SH-SY5Y (cell line): ENCODE data around the gene SF3A2.

Source experiments
- GATA2 ChIP-seq: IDR thresholded peaks from 2 replicates; pipeline ENCODE4 v1.6.1; 2011; ENCODE audit warnings: mild to moderate bottlenecking, low read depth, low read length
- GATA3 ChIP-seq: IDR thresholded peaks from 2 replicates; pipeline ENCODE4 v1.6.1; 2011; ENCODE audit warnings: low read depth, mild to moderate bottlenecking, low read length, moderate library complexity

Gene SF3A2

GRCh38 chr19:2199861-2200623 lies 36.6 kb upstream of the SF3A2 start:
- TF ChIP-seq GATA3 (no peak), GATA2 (no peak)

DNA sequence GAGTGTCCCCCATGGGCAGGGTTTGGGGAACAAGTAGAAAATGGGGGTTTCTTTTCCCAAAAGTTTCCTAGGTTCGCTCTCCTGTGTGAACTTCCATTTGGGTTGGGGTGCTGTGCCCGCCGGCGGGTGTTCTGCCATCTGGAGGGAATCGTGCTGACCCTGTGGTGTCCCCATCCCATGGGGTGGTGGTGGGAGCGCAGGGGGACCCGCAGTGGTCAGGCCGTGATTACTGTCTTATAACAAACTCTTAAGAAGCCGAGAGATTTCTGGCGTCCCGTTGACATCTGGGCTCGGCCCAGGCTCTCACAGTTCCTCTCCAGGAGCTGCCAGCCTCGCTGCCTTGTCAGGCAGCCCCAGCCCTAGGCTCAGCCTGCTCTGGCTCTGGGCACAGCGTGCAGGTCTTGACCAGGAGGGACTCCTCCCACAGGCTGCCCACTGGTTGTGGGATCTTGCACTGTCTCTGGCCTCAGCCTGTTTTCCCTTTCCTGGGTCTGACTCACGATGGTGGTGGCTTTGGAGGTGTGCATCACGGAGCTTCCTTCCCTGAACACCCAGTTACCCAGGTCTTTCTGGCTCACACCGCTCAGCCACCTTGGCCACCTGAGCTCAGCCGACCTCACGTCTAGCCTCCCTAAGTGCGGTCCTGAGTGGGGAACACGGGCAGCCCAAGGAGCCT lies 35.0 kb upstream of the SF3A2 start:
- no peak for TF ChIP-seq GATA2
- TF ChIP-seq GATA3: no peak

DNA sequence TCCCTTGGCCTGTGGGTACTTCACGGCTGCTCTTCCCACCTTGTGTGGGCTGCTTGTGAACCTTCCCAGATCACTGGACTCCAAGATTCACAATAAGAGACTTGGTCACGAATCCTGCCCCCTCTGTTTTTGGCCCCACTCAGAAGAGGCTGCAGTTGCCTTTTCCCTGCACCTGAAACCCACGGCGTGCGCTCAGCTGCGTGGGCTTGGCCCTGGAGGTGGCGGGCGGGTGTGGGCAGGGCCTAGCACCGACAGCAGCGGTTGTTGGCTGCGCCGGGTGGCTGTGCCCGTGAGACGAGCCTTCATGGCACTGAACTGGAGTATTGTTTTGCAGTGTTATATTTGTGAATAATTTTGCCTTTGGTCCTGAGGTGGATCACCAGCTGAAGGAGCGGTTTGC lies 34.3 kb upstream of the SF3A2 start:
- TF ChIP-seq GATA3: no peak
- no peak for TF ChIP-seq GATA2

DNA sequence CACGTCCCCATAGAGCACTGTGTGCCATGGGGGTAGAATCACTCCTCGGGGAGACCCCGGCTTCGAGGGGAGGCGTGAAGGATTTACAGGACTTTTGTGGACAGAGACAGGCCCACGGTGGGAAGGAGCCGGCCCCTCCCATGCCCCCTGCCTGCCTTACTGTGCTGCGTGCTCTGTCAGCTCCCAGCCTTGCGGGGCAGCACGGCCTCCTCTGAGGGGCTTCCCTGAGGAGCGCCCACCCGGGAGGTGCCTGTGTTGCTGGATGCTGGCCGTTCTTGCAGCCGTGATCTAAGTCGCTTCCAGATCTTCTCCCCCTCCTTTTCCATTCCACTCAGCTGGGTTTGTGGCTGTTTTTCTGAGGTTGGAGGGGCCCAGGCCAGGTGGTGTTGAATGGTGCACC lies 29.6 kb upstream of the SF3A2 start:
- TF ChIP-seq GATA3: no peak

- TF ChIP-seq GATA2 (no peak), GATA3 (no peak)
These were observed 28.4 kb upstream of the SF3A2 start for GRCh38 chr19:2207991-2208860.

DNA sequence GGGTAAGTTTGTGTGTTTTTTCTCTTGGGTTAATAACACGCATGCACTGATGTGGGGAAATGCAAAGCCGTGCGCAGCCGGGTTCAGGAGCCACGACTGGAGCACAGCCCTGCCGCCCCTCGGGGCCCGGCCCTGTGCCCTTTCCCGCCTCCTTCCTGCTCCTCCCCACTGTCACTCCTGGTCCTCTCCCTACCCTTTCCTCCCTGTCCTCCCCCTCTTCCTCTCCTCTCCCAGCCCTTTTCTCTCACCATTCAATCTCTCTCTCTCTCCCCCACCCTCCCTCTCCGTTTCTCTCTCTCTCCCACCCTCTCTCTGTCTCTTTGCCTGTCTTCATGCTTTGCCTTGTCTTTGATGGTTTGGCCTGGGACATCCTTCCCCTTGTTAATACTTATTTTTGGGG lies 27.6 kb upstream of the SF3A2 start:
- TF ChIP-seq GATA2 (no peak), GATA3 (no peak)

DNA sequence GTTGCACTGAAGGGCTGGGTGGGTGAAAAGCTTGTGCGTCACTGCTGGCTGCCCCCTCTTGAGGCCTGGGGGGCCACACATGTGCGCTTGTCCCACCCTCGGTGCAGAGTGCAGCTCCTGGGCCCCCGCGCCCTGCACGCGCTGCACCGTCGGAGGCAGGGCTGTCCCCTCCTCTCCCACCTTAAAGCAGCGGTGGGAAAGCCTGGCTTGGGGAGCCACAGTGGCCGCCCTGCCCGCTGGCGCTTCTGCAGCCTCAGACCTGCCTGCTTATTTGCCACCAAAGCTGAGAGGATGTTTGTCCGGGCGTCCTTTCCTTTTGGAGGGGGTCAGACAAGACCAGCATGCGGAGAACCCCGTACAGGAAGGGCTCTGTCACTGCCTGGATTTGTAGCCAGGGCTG lies 27.2 kb upstream of the SF3A2 start:
- TF ChIP-seq GATA3 (no peak), GATA2 (no peak)

DNA sequence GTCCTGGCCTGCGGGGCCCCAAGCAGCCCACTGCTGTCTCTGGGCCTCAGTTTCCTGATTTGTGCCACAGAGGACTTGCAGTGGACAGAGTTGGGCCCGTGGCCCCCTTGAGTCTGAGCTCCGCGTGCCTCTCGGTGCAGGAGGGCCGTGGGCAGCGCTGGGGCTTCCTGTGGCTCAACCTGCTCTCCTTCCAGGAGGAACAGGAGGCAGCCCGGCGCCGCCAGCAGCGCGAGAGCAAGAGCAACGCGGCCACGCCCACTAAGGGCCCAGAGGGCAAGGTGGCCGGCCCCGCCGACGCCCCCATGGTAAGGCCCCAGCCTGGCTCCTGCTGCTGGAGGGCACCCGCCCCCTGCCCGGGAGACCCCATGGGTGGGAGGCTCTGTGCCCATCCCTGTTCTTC lies 26.4 kb upstream of the SF3A2 start:
- TF ChIP-seq GATA2: no peak
- no peak for TF ChIP-seq GATA3

- TF ChIP-seq GATA3: no peak
- no peak for TF ChIP-seq GATA2
These were observed 25.5 kb upstream of the SF3A2 start for GRCh38 chr19:2210987-2211740.

- TF ChIP-seq GATA2 (no peak), GATA3 (no peak)
These were observed 23.5 kb upstream of the SF3A2 start for GRCh38 chr19:2212861-2213711.

- TF ChIP-seq GATA3 (no peak), GATA2 (no peak)
These were observed 22.8 kb upstream of the SF3A2 start for GRCh38 chr19:2213799-2214198.

- no peak for TF ChIP-seq GATA2
- no peak for TF ChIP-seq GATA3
These were observed 22.4 kb upstream of the SF3A2 start for GRCh38 chr19:2214251-2214650.

DNA sequence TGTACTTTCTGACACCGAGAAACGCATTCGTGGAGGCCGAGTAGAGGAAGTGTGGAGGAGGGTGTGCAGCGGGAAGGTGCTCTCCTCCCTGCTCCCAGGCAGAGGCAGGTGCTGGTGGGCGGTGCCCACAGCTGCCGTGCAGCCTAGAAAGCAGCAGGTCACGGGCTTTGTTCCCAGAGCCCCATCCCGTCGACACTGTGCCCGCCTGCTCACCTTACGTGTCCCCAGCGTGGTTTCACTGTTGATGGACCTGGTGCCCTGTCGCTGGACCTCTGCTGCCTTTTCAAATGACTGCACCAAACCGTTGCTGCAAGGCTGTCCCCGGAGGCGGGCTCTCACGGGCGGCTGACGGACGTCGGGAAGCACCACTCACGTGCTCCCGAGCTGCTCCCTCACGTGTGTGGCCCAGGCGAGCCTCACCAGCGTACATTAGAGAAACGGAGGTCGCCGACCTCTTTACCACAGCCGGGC lies 21.3 kb upstream of the SF3A2 start:
- no peak for TF ChIP-seq GATA2
- TF ChIP-seq GATA3: no peak
